ENCODE results near the gene PLPP6.
A peak's percentile ranks its signal among the peaks of the same experiment; 100 is the strongest.

The PLPP6 gene

DNA sequence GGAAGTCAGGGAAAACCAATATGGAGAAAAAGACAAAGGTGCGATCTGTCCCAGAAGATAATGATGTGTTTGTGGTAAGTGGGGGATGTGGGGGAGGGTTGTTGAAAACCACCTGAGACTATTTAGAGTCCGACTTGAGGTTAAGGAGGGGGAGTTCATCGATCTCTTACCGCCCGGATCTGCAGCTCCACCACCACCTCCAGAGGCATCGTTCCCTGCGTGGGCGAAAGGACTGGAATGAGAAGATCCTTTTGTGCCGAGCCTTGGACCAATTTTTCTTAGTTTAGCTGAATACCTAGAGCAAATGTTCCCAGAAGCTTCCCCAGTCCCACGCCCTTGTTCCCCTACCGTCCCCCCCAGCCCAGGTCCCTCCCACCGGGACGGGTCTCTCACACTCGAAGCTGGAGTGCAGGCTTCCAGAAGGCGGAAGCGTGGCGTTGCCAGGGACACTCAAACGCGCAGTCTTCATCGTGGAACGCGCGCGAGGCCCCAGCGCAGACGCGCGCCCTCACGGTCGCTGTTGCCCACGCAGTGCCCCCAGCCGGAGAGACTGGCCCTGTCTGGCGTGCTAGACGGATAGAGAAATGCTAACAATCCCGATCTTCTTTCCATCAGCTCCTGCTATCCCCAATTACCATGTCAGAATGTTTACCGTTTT, 4.1 kb downstream of the PLPP6 start, which contains the start of gene SPATA6L:
Gene SPATA6L (minus strand): TSS at position 439 of the 658 bp plus-strand sequence. CDS start 230 bp downstream, at position 209.
- peak in 1 of 2 donors; percentile 14 for DNase-seq (ENCODE audit: low spot score in 2 of 2)
- peaks cover 66% of the 10 kb centered on the region for H3K4me1 Mint-ChIP-seq
- H3K9me3 Mint-ChIP-seq: no peaks in the 10 kb centered on the region
- peak within 1 kb of the TSS; percentile 90 for H3K4me3 Mint-ChIP-seq
- peaks cover 20% of the 10 kb centered on the region for H3K36me3 Mint-ChIP-seq (ENCODE audit: insufficient read depth)
- H3K27ac Mint-ChIP-seq (ENCODE audit: low read depth): peak within 1 kb of the TSS; percentile 89
- no peaks in the 10 kb centered on the region for H3K27me3 Mint-ChIP-seq
- peak; percentile 13 for ATAC-seq (replicated peaks; ENCODE audit: extremely low read depth, poor library complexity, severe bottlenecking)

DNA sequence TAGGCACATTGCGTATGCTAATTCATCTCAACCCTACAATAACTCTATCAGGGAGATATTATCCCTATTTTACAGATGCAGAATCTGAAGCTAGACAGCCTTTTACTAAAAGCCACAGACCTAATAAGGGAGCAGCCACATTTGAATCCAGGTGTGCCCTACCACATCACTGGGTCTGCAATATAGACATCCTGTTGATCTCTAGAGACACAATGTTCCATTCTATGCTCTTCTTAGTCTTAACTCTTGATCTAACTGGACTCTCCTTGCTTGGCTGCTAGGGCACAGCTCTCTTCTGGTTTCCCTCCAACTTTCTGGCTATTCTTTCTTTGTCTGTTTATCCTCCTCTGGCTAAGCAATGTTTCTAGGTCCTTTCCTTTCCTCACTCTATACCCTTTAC, 5.6 kb downstream of the PLPP6 start:
- ATAC-seq (replicated peaks; ENCODE audit: extremely low read depth, poor library complexity, severe bottlenecking): no peak
- Mint-ChIP-seq H3K4me3 (no peak overlapping the region), H3K9me3 (no peaks in the 10 kb centered on the region), H3K27ac (ENCODE audit: low read depth) (no peak overlapping the region), H3K36me3 (ENCODE audit: insufficient read depth) (peaks cover 13% of the 10 kb centered on the region), H3K4me1 (peaks cover 52% of the 10 kb centered on the region), H3K27me3 (no peaks in the 10 kb centered on the region)
- DNase-seq (ENCODE audit: low spot score in 2 of 2): no peak

DNA sequence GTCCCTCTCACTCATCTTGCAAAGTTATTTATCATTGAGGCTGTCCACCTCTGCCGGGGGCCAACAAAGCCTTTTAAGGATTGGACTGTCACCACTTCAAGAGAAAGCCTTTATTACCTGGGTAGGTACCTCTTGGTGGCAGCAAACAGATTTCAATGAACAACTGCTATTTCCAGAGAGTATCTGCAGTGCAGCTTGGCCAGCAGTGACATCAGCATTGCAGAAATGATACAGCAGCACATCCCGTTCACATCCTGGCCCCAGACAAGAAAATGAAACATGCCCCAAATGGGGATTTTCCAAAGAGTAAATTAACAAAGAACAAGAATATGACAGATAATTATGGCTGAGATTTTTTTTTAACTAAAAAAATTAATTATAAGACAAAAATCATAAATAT, 6.5 kb downstream of the PLPP6 start:
- ATAC-seq (replicated peaks; ENCODE audit: extremely low read depth, poor library complexity, severe bottlenecking) (no peak), DNase-seq (ENCODE audit: low spot score in 2 of 2) (no peak)
- Mint-ChIP-seq H3K27me3 (no peaks in the 10 kb centered on the region), H3K4me1 (peaks cover 42% of the 10 kb centered on the region), H3K36me3 (ENCODE audit: insufficient read depth) (peaks cover 6% of the 10 kb centered on the region), H3K27ac (ENCODE audit: low read depth) (no peak overlapping the region), H3K9me3 (no peaks in the 10 kb centered on the region), H3K4me3 (no peak overlapping the region)

DNA sequence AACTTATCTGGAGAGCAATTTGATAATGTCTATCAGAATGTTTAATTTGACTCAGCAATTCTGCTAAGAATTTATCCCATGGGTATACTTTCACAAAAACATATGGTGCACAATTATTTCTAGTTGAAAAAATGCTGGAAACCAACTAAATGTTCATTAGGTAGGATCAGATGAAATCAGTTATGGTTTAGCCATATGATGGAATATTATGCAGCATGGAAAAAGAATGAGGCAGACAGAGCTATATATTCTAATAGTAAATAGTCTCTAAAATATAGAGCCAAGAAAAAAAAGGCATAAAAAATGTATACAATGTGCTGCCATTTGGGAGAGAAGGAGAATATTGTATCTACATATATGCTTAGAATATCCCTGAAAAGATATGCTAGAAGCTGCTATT, 7.8 kb downstream of the PLPP6 start:
- no peaks in the 10 kb centered on the region for H3K9me3 Mint-ChIP-seq
- peaks cover 6% of the 10 kb centered on the region for H3K36me3 Mint-ChIP-seq (ENCODE audit: insufficient read depth)
- ATAC-seq (replicated peaks; ENCODE audit: extremely low read depth, poor library complexity, severe bottlenecking) (no peak), DNase-seq (ENCODE audit: low spot score in 2 of 2) (no peak)
- peaks cover 30% of the 10 kb centered on the region for H3K4me1 Mint-ChIP-seq
- no peak overlapping the region for H3K4me3 Mint-ChIP-seq
- H3K27ac Mint-ChIP-seq (ENCODE audit: low read depth): no peak overlapping the region
- no peaks in the 10 kb centered on the region for H3K27me3 Mint-ChIP-seq

DNA sequence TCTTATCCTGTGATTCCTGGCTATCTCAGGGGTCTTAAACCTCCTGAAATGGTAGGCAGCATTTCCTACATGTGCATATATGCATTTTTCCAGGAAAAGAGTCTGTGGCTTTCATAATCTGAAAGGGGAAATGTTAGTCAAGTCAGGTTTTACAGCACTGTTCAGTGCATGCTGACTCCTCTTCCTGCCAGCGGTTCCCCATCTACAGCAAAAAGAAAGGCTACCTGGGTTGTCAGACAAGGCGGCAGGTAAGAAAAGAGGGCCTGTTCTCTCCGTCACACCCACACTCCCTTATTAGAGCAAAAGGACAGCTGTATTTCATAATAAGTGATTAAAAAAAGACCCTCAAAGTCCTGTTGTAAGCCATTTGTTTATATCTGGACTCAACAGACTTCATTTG, 8.5 kb downstream of the PLPP6 start:
- Mint-ChIP-seq H3K27ac (ENCODE audit: low read depth) (no peak overlapping the region), H3K4me1 (peaks cover 23% of the 10 kb centered on the region), H3K27me3 (no peaks in the 10 kb centered on the region), H3K4me3 (no peak overlapping the region), H3K9me3 (no peaks in the 10 kb centered on the region), H3K36me3 (ENCODE audit: insufficient read depth) (peaks cover 6% of the 10 kb centered on the region)
- DNase-seq (ENCODE audit: low spot score in 2 of 2) (no peak), ATAC-seq (replicated peaks; ENCODE audit: extremely low read depth, poor library complexity, severe bottlenecking) (no peak)

DNA sequence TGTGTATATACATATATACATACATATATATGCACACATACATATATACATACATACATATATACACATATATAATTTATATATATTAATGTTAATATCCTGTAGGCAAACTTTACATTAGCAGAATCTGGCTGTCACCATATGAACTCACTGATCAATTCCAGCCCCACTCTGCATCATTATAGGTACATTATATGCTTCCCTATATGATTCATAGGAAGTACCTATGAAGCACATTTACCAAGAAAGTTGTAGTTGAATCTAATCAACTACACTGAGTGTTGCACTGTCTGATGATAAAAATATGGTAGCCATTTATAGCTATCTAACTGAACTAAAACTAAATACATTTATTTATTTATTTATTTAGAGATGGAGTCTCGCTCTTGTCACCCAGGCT, 9.6 kb downstream of the PLPP6 start:
- Mint-ChIP-seq H3K36me3 (ENCODE audit: insufficient read depth) (peaks cover 2% of the 10 kb centered on the region), H3K4me3 (no peak overlapping the region), H3K9me3 (no peaks in the 10 kb centered on the region), H3K4me1 (peaks cover 12% of the 10 kb centered on the region), H3K27ac (ENCODE audit: low read depth) (no peak overlapping the region), H3K27me3 (no peaks in the 10 kb centered on the region)
- ATAC-seq (replicated peaks; ENCODE audit: extremely low read depth, poor library complexity, severe bottlenecking): no peak
- no peak for DNase-seq (ENCODE audit: low spot score in 2 of 2)

DNA sequence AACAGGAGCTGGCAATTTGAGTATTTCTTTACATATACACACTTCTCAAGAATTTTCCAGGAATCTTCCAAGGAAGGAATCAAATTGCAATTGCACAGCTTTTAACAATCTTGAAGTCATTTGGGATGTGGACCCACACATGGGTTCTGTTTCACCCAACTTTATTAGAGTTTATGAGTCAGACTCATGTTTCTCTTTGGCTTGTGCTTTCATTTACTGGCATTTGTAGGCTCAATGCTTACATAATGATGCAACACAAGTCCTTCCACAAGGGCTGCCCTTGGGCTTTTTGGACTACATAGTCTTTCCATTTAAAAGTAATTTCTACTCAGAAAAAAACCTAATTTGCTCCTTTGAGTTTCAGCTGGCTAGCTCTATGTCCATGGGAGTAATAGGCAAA, 12.7 kb downstream of the PLPP6 start:
- ATAC-seq (replicated peaks; ENCODE audit: extremely low read depth, poor library complexity, severe bottlenecking) (no peak), DNase-seq (ENCODE audit: low spot score in 2 of 2) (no peak)
- no peaks in the 10 kb centered on the region for H3K36me3 Mint-ChIP-seq (ENCODE audit: insufficient read depth)
- no peaks in the 10 kb centered on the region for H3K27me3 Mint-ChIP-seq
- no peaks in the 10 kb centered on the region for H3K9me3 Mint-ChIP-seq
- H3K27ac Mint-ChIP-seq (ENCODE audit: low read depth): no peak overlapping the region
- H3K4me3 Mint-ChIP-seq: no peak overlapping the region
- H3K4me1 Mint-ChIP-seq: no peaks in the 10 kb centered on the region

DNA sequence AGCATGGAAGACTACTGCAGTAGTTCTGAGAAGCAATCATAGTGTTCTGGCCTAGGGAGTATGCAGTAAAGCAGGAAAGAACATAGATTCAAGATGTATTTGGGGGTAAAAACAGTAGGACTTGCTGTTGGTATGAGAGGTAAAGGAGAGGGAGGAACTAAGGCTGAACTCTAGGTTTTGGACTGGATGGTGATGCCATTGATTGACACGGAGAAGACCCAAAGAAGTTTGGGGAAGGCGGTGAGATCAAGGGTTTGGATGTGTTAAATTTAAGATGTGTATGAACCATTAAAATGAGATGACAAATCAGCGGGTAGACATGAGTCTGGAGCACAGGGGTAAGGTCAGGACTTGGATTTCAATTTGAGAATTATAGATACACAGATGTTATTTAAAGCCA, 15.3 kb downstream of the PLPP6 start:
- Mint-ChIP-seq H3K4me1 (no peaks in the 10 kb centered on the region), H3K27ac (ENCODE audit: low read depth) (no peak overlapping the region), H3K27me3 (no peaks in the 10 kb centered on the region), H3K9me3 (no peaks in the 10 kb centered on the region), H3K36me3 (ENCODE audit: insufficient read depth) (peaks cover 3% of the 10 kb centered on the region), H3K4me3 (no peak overlapping the region)
- DNase-seq (ENCODE audit: low spot score in 2 of 2) (no peak), ATAC-seq (replicated peaks; ENCODE audit: extremely low read depth, poor library complexity, severe bottlenecking) (no peak)

DNA sequence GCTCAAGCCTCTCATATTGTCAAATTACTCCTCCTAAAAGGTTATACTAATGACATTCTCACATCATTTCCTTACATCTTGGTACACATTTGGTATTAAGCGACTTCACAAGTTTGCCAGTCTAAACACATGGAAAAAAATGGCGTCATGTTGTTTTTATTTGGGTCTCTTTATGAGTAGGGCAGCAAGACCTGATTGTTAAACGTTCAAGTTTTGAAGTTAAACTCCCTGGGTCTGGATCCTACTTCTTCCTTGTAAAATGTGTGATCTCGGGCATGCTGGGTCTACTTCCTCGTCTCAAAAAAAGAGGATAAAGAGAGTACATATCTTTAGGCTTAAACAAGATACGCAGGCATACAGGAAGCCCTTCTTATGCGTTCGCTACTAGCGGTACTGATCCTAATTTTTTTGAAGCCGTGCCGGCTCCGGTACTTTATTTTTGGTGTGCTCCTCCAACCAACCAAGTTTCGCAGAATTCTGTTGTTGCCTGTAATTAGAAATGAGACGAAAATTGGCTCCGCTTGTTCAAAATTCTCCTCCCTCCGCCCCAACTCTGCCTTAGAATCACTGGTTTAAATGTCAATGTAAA, 16.7 kb downstream of the PLPP6 start:
- peak in 1 of 2 donors; percentile 33 for DNase-seq (ENCODE audit: low spot score in 2 of 2)
- peak; percentile 27 for ATAC-seq (replicated peaks; ENCODE audit: extremely low read depth, poor library complexity, severe bottlenecking)
- Mint-ChIP-seq H3K9me3 (no peaks in the 10 kb centered on the region), H3K27ac (ENCODE audit: low read depth) (no peak overlapping the region), H3K36me3 (ENCODE audit: insufficient read depth) (peaks cover 5% of the 10 kb centered on the region), H3K4me1 (peaks cover 9% of the 10 kb centered on the region), H3K27me3 (no peaks in the 10 kb centered on the region), H3K4me3 (no peak overlapping the region)

DNA sequence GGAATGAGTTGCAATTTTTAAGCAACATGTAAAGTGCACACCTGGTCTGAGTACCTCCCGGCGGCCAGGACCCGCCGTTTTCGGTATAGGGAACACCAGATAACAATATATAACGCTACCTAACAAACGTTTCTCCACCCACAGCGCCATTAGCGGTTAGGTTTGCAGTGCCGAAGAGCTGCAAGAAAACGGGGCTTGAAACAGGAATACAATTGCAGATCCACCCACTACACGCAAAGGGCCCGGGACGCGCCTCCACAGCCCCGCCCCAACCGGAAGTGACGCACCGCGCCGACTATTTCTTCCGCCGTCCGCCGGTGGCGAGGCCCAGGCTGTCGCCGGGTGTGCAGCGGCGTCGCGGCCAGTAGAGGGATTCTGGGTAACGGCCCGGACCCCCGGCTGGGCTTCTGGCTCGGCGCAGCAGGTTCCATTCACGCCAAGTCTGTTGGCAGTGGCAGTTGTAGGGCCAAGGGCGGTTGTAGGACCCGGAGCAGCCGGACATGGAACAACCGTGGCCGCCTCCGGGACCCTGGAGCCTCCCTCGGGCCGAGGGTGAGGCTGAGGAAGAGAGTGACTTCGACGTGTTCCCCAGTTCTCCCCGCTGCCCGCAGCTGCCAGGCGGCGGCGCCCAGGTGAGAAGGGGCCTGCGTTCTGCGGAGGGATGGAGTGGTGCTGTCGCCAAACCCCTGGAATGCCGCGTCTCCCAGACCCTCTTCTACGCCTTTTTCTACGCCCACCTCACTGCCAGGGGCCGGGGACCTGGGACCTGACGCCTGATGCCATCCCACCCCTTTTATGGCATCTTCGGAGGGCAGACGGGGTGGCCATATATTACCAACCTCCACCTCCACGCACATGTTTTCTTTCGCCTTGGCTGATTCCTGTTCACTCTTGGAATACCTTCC, 17.4 kb downstream of the PLPP6 start, which contains the start of gene CDC37L1:
Gene CDC37L1 (plus strand): TSS at position 302 of the 905 bp plus-strand sequence. CDS start 199 bp downstream, at position 501.
- Mint-ChIP-seq H3K27ac (ENCODE audit: low read depth) (no peak within 1 kb of the TSS), H3K36me3 (ENCODE audit: insufficient read depth) (peaks cover 8% of the 10 kb centered on the region), H3K4me1 (peaks cover 12% of the 10 kb centered on the region), H3K9me3 (no peaks in the 10 kb centered on the region), H3K4me3 (no peak within 1 kb of the TSS), H3K27me3 (no peaks in the 10 kb centered on the region)
- DNase-seq (ENCODE audit: low spot score in 2 of 2) (peak; percentile 99 to 100), ATAC-seq (replicated peaks; ENCODE audit: extremely low read depth, poor library complexity, severe bottlenecking) (peak; percentile 95)

DNA sequence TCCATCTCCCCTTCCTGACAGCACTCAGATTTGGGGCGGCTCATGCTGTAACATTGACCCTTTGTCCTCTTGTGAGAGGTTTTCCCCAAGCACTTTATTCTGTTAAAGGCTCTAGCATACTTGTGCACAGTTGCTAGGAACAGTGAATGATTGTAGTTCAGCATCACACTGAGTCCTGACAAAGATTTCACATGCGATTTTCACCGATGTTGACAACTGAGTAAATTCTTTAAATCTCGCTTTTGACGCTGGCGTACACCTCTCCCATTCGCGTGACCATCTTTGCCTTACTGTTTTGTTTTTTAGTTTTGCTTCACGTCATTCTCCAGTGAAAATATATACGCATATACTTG, 18.1 kb downstream of the PLPP6 start:
- H3K9me3 Mint-ChIP-seq: no peaks in the 10 kb centered on the region
- peaks cover 19% of the 10 kb centered on the region for H3K4me1 Mint-ChIP-seq
- DNase-seq (ENCODE audit: low spot score in 2 of 2) (no peak), ATAC-seq (replicated peaks; ENCODE audit: extremely low read depth, poor library complexity, severe bottlenecking) (peak; percentile 0)
- H3K27me3 Mint-ChIP-seq: no peaks in the 10 kb centered on the region
- no peak overlapping the region for H3K27ac Mint-ChIP-seq (ENCODE audit: low read depth)
- H3K36me3 Mint-ChIP-seq (ENCODE audit: insufficient read depth): peaks cover 12% of the 10 kb centered on the region
- no peak overlapping the region for H3K4me3 Mint-ChIP-seq

DNA sequence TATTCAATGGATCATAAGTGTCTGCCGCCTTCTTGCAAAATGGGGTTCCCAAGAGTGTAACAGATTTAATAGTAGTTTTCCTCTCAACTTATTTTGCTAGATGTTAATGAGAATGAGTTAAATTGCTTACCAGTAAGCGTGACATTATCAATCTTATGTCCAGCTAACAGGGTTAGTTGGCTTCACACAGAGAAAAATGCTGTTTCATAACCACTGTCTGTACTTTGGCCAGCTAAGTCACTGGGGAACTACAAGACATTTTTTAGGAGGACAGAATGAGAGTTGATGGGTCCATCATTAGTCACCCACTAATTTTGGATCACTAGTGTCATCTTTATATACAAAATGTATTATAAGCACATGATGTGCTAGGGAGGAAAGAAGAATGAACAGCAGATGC, 18.7 kb downstream of the PLPP6 start:
- no peak for ATAC-seq (replicated peaks; ENCODE audit: extremely low read depth, poor library complexity, severe bottlenecking)
- Mint-ChIP-seq H3K36me3 (ENCODE audit: insufficient read depth) (peaks cover 15% of the 10 kb centered on the region), H3K4me3 (no peak overlapping the region), H3K4me1 (peaks cover 23% of the 10 kb centered on the region), H3K27me3 (no peaks in the 10 kb centered on the region), H3K27ac (ENCODE audit: low read depth) (no peak overlapping the region), H3K9me3 (no peaks in the 10 kb centered on the region)
- no peak for DNase-seq (ENCODE audit: low spot score in 2 of 2)
